Dermis microvascular lymphatic vessel endothelial cell (primary cell): ENCODE measurements around the gene CNDP1. TPM values are rescaled to one million over a fixed set of nuclear protein-coding genes. Genes with fewer than 3 reads are reported as not detected.
A peak's percentile ranks its signal among the peaks of the same experiment; 100 is the strongest.
"Not testable (repeated sequence)": the region's sequence is repeated elsewhere in the genome, so short reads cannot be mapped to it uniquely, and the experiment has no call there.

Experiments
- DNase-seq, 2 donors: peaks; one replicate each; pipeline versions ENCODE4 v3.0.0 to v3.0.0-alpha.2; 2010; ENCODE audit warnings: low read depth in 2 of 2
- total RNA-seq: library from RNA; depleted of rRNA; stranded (reverse); fragments of >200 nt; gene quantifications from 2 replicates; pipeline ENCODE4 v1.2.1, GENCODE V29; 2014

The CNDP1 gene
- total RNA-seq, 1 donor from 2014 or later = not detected

GRCh38 chr18:74544898-74545297 lies 10.6 kb downstream of the CNDP1 start:
- DNase-seq = no peak

- DNase-seq = no peak
These were observed 11.7 kb downstream of the CNDP1 start for GRCh38 chr18:74546007-74546406.

GRCh38 chr18:74546751-74547530 lies 12.6 kb downstream of the CNDP1 start:
- DNase-seq = peak in 1 of 2 donors; percentile 67

GRCh38 chr18:74547860-74548259 lies 13.6 kb downstream of the CNDP1 start:
- DNase-seq = no peak

- no peak for DNase-seq
These were observed 15.3 kb downstream of the CNDP1 start for GRCh38 chr18:74549591-74550104.

- DNase-seq = no peak
These were observed 16.6 kb downstream of the CNDP1 start for GRCh38 chr18:74550886-74551285.

GRCh38 chr18:74551452-74551851 lies 17.2 kb downstream of the CNDP1 start:
- no peak for DNase-seq

GRCh38 chr18:74551936-74552555 lies 17.7 kb downstream of the CNDP1 start:
- DNase-seq = peak; percentile 68 to 83

GRCh38 chr18:74556126-74556525 lies 21.8 kb downstream of the CNDP1 start:
- DNase-seq = no peak

- no peak for DNase-seq
These were observed 23.8 kb downstream of the CNDP1 start for GRCh38 chr18:74558096-74558495.

- no peak for DNase-seq
These were observed 27.9 kb downstream of the CNDP1 start for GRCh38 chr18:74562131-74562730.

GRCh38 chr18:74562775-74563174 lies 28.5 kb downstream of the CNDP1 start:
- DNase-seq = no peak

- no peak for DNase-seq
These were observed 29.7 kb downstream of the CNDP1 start for GRCh38 chr18:74563999-74564398.

- not testable (repeated sequence) for DNase-seq
These were observed 30.9 kb downstream of the CNDP1 start for GRCh38 chr18:74565164-74565563.

- not testable (repeated sequence) for DNase-seq
These were observed 31.7 kb downstream of the CNDP1 start for GRCh38 chr18:74565993-74566392.

GRCh38 chr18:74567822-74568221 lies 33.5 kb downstream of the CNDP1 start:
- DNase-seq = no peak

- DNase-seq = no peak
These were observed 35.1 kb downstream of the CNDP1 start for GRCh38 chr18:74569401-74569800.

GRCh38 chr18:74570266-74570665 lies 36.0 kb downstream of the CNDP1 start:
- DNase-seq = no peak

- DNase-seq = no peak
These were observed 37.8 kb downstream of the CNDP1 start for GRCh38 chr18:74571895-74572680.

- DNase-seq = no peak
These were observed 38.8 kb downstream of the CNDP1 start for GRCh38 chr18:74573053-74573452.

- no peak for DNase-seq
These were observed 40.6 kb downstream of the CNDP1 start for GRCh38 chr18:74574916-74575315.

- no peak for DNase-seq
These were observed 42.7 kb downstream of the CNDP1 start for GRCh38 chr18:74577019-74577418.
